HepG2 (cell line): ENCODE data around the gene MAEA.

Source experiments
- CHD4 ChIP-seq: fragments of 200-600 bp; sonication (generic); IDR thresholded peaks from 2 replicates; pipeline ENCODE4 v1.7.0; 2017; ENCODE audit warnings: mild to moderate bottlenecking, low read length, borderline replicate concordance
- CTCF ChIP-seq: sonication (generic); formaldehyde crosslinking; IDR thresholded peaks from 2 replicates; pipeline ENCODE4 v1.5.0; 2020; ENCODE audit warnings: mild to moderate bottlenecking, missing genetic modification reagents, moderate library complexity
- GTF2F1 ChIP-seq: fragments of 150-350 bp; IDR thresholded peaks from 2 replicates; pipeline ENCODE4 v1.6.1; 2014; ENCODE audit warnings: low read length
- IRF9 ChIP-seq: sonication (generic); formaldehyde crosslinking; IDR thresholded peaks from 2 replicates; pipeline ENCODE4 v1.8.0; 2022; ENCODE audit warnings: missing genetic modification reagents, mild to moderate bottlenecking, borderline replicate concordance
- PBX2 ChIP-seq: IDR thresholded peaks from 2 replicates; pipeline ENCODE4 v1.6.1; 2016; ENCODE audit warnings: control low read depth
- PCBP2 ChIP-seq: fragments of 200-400 bp; formaldehyde crosslinking; optimal IDR thresholded peaks from 2 replicates; pipeline ENCODE3; 2018; ENCODE audit warnings: low read length, low read depth; ENCODE audit not compliant: poor library complexity, severe bottlenecking
- ZNF331 ChIP-seq: sonication (generic); formaldehyde crosslinking; IDR thresholded peaks from 2 replicates; pipeline ENCODE4 v1.4.0; 2020; ENCODE audit warnings: missing genetic modification reagents
- ZNF33A ChIP-seq: sonication (generic); formaldehyde crosslinking; IDR thresholded peaks from 2 replicates; pipeline ENCODE4 v1.5.1; 2020; ENCODE audit warnings: missing genetic modification reagents, mild to moderate bottlenecking, moderate library complexity, borderline replicate concordance
- ZNF549 ChIP-seq: sonication (generic); formaldehyde crosslinking; IDR thresholded peaks from 2 replicates; pipeline ENCODE4 v1.5.0; 2020; ENCODE audit warnings: missing genetic modification reagents

GRCh38 chr4:1381944-1382541, 92.4 kb downstream of the MAEA start:
- TF ChIP-seq CTCF (CRISPR knock-in tag) (no peak), ZNF33A (CRISPR knock-in tag) (no peak), PCBP2 (no peak), IRF9 (no peak), ZNF331 (CRISPR knock-in tag) (no peak), PBX2 (no peak), ZNF549 (no peak), GTF2F1 (no peak), CHD4 (no peak)
